GM19023 (cell line): ENCODE results near the gene CD99L2.

Source experiments
- ATAC-seq: cut with Tn5 transposase; IDR thresholded peaks from one replicate; pipeline ENCODE4 v1.9.1; 2021; ENCODE audit warnings: mild to moderate bottlenecking, moderate library complexity; ENCODE audit not compliant: unreplicated experiment

Gene CD99L2

DNA sequence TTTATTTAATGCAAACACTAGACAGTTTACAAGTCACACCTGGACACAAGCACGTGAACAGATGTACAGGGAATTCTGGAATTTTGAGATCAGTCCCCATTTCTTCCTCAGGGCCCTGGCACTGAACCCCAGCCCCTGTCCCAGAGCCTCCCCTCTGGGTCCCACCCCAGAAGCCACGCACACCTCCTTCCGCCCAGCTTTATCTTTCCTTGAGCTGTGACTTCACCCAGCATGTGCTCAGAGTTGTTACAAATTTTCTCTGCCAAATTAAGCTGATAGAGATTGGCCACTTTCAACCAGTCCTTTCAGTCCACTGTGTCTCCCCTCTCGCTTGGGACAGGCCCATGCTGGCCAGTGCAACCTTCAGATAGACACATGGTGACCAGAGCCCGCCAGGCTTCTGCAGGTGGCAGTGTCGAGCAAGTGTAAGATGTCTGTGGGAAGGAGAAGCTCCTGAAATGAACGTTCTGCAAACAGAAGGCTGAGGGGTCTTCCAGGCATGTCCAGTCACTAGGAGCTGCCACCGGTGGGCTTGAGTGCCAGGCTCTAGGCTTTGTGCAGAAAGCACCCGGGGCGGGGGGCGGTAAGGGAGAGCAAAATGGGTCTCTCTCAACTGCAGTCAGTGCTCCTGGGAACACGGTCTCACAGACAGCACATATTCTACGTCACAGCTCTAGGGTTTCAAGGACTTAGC lies 132.0 kb downstream of the CD99L2 start:
- ATAC-seq = no peak

DNA sequence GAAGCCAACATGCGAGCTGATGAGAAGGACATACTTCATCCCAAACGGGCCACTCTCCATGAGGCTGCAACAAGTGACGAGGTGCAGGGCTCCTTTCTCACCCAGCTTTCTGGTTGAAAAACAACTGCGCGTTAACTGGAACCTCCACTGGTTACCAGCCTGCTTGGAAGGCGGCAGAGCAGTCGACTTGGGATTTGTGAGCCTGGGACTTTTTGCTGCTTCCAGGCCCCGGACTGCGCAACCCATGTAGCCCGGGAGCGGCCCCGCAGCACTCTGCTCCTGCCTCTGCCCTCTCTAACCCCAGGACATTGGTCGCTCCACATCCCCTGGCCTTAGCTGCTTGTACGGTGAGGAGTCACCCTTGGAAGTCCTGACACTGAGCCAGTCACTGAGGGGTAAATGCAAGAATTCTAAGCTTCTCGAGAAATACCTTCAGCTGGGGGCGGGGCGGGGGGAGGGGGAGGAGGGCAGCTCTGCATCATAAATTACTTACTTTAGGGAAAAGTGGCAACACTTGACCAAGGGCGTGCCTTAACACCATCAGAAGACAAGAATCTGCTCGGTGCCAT lies 132.6 kb downstream of the CD99L2 start:
- no peak for ATAC-seq

GRCh38 chrX:150765237-150765636 lies 133.2 kb downstream of the CD99L2 start:
- no peak for ATAC-seq

DNA sequence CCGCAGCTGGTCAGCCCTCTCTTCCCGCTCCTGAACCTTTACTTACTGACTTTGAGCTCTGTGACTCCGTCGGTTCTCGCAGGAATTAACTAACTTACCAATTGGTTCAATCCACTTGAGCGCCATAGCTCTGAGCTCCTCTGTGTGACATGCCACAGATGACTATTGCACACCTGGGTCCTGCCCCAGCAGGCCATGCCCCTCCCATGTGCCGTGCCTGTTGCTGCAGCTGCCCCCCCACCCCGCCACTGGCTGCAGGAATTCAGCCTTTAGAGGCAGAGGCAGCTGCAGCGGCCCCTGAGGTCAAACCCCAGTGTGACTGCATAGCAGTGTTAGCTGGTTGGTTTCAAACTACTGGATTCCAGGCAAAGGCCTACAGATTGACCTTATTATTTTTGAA lies 134.7 kb downstream of the CD99L2 start:
- ATAC-seq = no peak

DNA sequence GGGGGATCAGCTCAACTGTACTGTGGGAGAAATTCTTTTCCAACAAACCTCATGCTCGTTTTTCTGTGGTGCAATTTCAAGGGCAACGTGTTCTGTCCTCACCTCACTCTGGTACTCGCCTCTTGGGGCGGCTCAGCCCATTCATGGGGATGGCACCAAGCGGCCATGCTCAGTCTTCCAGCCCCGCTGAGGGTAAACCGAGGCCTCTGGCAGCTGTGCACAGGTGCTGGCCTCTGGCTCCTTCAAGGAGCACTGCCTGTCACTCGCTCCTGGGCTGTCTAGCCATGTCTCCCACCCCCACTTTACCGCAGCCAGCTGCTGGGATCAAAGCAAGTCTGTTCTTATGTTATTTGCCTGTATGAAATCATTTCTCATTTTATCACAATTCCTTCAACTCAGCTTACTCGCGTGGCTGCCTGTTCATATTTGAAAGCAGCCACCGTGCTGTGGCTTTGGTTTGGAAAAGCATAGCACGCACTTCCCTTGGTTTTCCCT lies 135.1 kb downstream of the CD99L2 start:
- ATAC-seq = no peak

DNA sequence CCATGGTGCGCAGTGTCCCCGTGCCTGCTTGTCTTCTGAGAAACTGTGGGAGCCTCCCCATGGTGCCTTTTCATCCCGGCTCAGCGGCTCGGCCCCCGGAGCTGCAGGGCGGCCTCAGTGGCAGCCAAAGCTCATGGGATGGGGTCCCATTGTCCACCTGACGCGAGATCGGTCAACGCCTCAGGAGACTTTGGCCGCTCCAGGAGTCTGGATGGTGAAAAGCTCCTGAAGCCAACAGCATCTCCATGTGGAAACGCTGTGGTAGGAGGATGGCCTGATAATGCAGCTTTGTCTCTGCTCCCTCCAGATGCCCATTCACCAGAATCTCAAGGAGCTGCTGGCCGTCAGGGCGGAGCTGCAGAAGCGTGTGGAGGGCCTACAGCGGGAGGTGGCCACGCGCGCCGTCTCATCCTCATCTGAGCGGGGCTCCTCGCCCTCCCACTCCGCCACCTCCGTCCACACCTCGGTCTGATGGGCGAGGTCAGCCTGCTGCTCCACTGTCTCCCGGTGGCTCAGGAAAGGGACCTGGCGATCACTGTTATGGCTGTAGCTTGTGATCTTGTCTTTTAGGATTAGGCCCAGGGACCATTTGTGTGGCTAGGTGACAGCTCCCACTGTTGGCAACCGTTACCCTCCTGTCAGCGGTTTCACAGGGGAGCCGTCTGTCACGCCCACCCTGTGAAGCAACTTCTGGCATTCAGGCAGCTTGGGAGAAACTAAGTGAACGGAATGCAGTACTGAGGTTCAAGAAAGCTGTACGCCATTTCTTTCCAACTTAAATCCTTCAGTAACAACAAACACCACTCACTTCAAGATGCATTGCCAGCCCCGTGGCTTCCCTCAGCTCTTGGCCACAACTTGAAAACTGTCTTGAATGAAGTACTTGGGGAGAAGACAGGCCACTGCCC lies 136.0 kb downstream of the CD99L2 start:
- ATAC-seq = no peak

DNA sequence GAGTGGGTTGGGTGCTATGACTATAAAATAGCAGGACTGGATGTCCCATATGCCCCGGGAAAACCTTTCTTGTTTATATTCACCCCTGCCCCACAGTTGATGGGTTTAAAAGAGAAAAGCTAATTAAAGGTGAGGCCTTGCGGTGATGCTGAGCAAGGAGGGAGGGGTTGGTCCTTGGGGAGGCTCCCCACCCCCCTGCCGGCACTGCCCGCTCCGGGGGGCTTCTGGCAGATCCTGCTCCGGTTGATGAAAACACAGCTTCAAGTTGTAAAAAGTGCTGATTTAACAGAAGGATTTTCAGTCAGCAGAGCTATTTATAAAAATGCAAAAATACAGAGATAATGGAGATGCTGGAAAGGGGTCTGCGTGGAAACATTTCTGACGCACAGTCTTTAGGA lies 136.7 kb downstream of the CD99L2 start:
- ATAC-seq = no peak

DNA sequence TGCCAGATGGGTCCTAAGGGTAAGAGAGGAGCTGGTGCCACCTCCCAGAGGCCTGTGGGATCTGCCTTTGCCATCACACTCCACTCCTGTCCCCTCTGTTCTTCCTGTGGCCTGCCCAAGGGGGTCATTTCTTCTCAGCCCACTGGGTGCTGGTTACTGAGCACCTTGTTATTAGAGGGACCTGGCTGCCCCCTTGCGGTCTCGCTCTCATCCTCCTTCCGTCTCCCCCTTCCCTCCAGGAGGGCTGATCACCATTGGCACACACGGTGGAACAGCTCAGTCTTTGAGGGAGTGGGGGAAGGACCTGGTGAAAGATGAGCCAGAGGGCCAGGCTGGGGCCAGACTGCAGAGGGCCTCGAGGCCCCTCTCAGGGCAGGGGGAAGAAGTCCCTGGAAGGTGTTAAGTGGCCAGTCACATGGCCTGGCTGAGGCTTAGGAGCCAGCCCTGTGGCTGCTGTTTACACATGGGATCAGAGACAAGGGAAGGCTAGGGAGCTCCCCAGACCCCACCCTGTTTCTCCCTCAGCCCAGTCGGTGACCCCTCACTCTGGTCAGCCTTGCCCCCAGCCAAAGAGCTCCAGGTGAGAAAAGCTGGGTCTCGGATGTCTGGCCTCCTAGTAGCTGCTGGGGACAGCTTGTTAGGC lies 137.2 kb downstream of the CD99L2 start:
- ATAC-seq = no peak

DNA sequence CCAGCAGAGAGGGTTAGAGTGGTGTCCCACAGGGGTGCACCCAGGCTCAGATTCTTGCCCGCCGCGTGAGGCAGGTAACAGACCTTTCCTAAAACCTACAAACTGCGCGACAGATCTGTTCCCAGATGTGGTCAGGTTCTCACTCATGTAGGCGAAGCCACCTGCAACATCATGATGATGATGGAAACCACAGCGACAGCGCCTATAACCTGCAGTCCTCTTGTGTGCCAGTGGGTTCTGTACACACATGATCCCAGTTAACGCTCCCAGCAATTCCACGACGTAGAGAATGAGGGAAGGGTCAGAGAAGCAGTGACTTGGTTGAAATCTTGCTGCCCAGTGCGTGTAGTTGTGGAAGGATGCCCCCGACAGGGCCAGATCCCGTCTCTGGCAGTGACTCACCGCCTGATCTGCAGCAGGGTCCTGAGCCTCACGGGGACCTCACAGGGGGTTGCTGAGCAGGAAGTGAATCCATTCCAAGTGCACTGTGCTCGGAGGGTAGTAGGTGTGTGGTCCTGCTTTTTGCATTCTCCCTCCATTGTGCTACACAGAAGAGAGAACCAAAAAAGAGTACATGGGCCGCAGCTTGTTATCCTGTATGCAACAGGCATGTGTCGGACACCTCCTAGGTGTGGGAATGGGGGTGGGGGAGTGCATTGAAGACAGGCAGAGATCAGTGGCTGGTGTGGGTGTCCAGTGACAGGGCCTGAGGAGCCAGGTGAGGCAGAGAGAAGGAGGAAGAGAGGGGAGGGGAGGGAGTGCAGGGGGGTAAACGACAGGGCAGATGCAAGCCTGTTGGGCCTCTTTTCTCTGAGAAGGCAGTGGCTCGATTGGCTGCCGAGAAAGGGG lies 138.7 kb downstream of the CD99L2 start:
- no peak for ATAC-seq

GRCh38 chrX:150757371-150757770 lies 141.1 kb downstream of the CD99L2 start:
- ATAC-seq = no peak

GRCh38 chrX:150753968-150754367 lies 144.5 kb downstream of the CD99L2 start:
- no peak for ATAC-seq

DNA sequence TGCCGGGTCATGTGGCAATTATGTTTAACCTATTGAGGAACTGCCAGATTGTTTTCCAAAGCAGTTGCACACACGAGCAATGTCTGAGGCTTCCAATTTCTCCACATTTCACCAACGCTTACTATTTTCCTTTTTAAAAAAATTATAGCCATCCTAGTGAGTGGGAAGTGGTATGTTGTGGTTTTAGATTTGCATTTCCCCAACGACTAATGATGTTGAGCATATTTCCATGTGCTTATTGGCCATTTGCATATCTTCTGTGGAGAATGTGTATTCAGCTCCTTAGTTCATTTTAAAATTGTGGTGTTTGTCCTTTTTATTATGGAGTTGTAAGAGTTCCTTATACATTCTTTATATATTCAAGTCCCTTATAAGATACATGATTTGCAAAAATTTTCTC lies 145.1 kb downstream of the CD99L2 start:
- no peak for ATAC-seq

DNA sequence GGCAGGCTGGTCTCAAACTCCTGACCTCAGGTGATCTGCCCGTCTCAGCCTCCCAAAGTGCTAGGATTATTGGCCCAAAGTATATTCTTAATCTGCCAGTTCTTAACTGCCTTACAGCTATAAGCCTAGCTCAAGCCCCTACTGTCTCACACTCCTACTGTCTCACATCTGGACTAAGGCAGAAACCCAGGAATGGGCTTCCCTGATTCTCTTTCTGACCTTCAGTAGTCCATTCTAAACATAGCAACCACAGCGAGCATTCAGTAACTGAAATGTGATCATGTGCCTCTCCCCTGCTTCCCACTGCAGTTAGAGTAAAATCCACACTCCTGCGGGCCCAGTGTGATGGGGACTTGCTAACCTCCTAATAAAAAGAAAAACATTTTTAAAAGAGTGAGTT lies 146.3 kb downstream of the CD99L2 start:
- ATAC-seq = no peak

GRCh38 chrX:150736475-150736874 lies 162.0 kb downstream of the CD99L2 start:
- ATAC-seq = no peak

DNA sequence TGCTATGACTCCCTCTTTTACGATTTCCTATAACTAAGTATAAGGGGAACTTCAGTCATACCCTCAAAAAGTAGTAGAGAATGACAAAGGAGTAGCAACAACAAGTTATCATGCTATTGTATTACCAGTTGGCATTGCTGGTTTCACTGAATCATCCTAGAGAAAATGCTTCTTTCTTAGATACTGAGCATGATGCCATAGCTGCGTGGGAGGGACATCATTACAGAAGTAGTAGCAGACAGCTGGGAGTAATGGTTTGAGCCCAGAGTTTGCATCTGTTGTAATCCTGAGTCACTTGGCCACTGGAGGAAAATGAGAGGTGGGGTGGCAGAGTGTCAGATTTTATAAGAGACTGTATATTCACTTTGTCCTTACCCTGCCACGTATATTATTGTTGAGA lies 166.7 kb downstream of the CD99L2 start:
- ATAC-seq = no peak

GRCh38 chrX:150730719-150731118 lies 167.7 kb downstream of the CD99L2 start:
- ATAC-seq = no peak

- ATAC-seq = no peak
Measured at GRCh38 chrX:150729956-150730355, 168.5 kb downstream of the CD99L2 start.

- ATAC-seq = no peak
Measured at GRCh38 chrX:150719621-150720020, 178.8 kb downstream of the CD99L2 start.
